Testis (tissue), 3 donors: Measurements from ENCODE around the gene FXYD7. TPM values are rescaled to one million over a fixed set of nuclear protein-coding genes. Genes with fewer than 3 reads are reported as not detected.

Experiments
- DNase-seq: peaks from one replicate; pipeline ENCODE4 v3.0.0-alpha.2; 2019
- H3K27ac ChIP-seq, 2 donors: fragments of 200-600 bp; sonication (generic); one replicate each; pipeline ENCODE4 v1.5.1; 2019
- H3K27me3 ChIP-seq: fragments of 200-600 bp; sonication (generic); one replicate; pipeline ENCODE4 v1.5.1; 2019
- H3K36me3 ChIP-seq: fragments of 200-600 bp; sonication (generic); one replicate; pipeline ENCODE4 v1.5.1; 2017; ENCODE audit warnings: low read depth; ENCODE audit errors: missing control alignments
- H3K4me1 ChIP-seq: fragments of 200-600 bp; sonication (generic); one replicate; pipeline ENCODE4 v1.5.1; 2019
- H3K4me3 ChIP-seq, 2 donors: fragments of 200-600 bp; sonication (generic); one replicate each; pipeline ENCODE4 v1.5.1; 2017 to 2019
- H3K9me3 ChIP-seq: fragments of 200-600 bp; sonication (generic); one replicate; pipeline ENCODE4 v1.5.1; 2017
- POLR2A ChIP-seq: fragments of 450-650 bp; IDR thresholded peaks from one replicate; pipeline ENCODE4 v1.6.1; 2017; ENCODE audit warnings: antibody characterized with exemption, mild to moderate bottlenecking, moderate library complexity
- WGBS, 2 donors: methylation state at CpG; one replicate each; pipeline ENCODE4 v1.1.5; 2018; 5-methylcytosine and 5-hydroxymethylcytosine counted together
- intact Hi-C: fragments of 100-400 bp; cut with DNase I; formaldehyde crosslinking; loops from one replicate; pipeline ENCODE4 v1.15.1; 2023; ENCODE audit warnings: low total_unique reads
- polyA plus RNA-seq: library from polyadenylated mRNA; stranded (reverse); fragments of 350-450 nt; fragmentation: Illumina TruSeq; extraction: RNeasy Lipid Tissue Mini Kit (QIAGEN cat#74804); gene quantifications from one replicate; pipeline ENCODE4 v1.2.3, GENCODE V29; 2014; ENCODE audit warnings: low read depth, low replicate concordance; ENCODE audit not compliant: insufficient read depth
- total RNA-seq, 2 donors: library from RNA; depleted of rRNA; stranded (reverse); fragments of >200 nt; gene quantifications; one replicate each; pipeline ENCODE4 v1.2.3, GENCODE V29; 2016
- TF ChIP-seq, protein P1 (sequence below), 3 experiments: fragments of 450-650 bp in 2 of 3; fragments of 200-600 bp in 1 of 3; sonication (generic) in 1 of 3; IDR thresholded peaks; one replicate each; pipeline ENCODE4 v1.5.1; 2016 to 2019; ENCODE audit warnings: antibody characterized with exemption in 3 of 3, mild to moderate bottlenecking in 2 of 3, moderate library complexity in 1 of 3

The FXYD7 gene
- total and polyA plus RNA-seq, 3 donors from 2014 or later, result 1.2 to 2.1 TPM; not detected in 1

DNA sequence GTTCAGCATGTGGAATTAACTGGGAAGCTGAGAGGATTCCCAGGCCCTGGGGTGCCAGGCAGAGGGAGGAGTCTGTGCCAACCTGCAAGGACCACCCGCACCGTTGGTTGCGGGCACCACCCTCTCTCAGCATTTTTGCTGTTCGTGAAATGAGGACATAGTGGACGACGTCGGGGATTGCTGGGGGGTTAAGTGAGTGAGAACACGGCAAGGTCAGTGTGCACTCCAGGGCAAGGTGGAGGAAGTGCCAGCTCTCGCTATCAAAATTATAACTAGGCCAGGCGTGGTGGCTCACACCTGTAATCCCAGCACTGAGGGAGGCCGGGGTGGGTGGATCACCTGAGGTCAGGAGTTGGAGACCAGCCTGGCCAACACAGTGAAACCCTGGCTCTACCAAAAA is 25.3 kb upstream of the FXYD7 start:
- Histone ChIP-seq H3K36me3 (no peaks in the 10 kb centered on the region), H3K4me1 (peaks cover 6% of the 10 kb centered on the region), H3K27me3 (no peaks in the 10 kb centered on the region), H3K9me3 (no peaks in the 10 kb centered on the region), H3K4me3 (no peak overlapping the region), H3K27ac (no peak overlapping the region)
- intact Hi-C loops, result no loop called here
- TF ChIP-seq, protein P1, sequence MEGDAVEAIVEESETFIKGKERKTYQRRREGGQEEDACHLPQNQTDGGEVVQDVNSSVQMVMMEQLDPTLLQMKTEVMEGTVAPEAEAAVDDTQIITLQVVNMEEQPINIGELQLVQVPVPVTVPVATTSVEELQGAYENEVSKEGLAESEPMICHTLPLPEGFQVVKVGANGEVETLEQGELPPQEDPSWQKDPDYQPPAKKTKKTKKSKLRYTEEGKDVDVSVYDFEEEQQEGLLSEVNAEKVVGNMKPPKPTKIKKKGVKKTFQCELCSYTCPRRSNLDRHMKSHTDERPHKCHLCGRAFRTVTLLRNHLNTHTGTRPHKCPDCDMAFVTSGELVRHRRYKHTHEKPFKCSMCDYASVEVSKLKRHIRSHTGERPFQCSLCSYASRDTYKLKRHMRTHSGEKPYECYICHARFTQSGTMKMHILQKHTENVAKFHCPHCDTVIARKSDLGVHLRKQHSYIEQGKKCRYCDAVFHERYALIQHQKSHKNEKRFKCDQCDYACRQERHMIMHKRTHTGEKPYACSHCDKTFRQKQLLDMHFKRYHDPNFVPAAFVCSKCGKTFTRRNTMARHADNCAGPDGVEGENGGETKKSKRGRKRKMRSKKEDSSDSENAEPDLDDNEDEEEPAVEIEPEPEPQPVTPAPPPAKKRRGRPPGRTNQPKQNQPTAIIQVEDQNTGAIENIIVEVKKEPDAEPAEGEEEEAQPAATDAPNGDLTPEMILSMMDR (IDR thresholded peaks at IDR 0.05), result no peak
- no peak for TF ChIP-seq POLR2A
- DNase-seq, result no peak
- WGBS, 2 donors, result 74 to 82% methylated on average over 11 of the region's 11 CpGs

DNA sequence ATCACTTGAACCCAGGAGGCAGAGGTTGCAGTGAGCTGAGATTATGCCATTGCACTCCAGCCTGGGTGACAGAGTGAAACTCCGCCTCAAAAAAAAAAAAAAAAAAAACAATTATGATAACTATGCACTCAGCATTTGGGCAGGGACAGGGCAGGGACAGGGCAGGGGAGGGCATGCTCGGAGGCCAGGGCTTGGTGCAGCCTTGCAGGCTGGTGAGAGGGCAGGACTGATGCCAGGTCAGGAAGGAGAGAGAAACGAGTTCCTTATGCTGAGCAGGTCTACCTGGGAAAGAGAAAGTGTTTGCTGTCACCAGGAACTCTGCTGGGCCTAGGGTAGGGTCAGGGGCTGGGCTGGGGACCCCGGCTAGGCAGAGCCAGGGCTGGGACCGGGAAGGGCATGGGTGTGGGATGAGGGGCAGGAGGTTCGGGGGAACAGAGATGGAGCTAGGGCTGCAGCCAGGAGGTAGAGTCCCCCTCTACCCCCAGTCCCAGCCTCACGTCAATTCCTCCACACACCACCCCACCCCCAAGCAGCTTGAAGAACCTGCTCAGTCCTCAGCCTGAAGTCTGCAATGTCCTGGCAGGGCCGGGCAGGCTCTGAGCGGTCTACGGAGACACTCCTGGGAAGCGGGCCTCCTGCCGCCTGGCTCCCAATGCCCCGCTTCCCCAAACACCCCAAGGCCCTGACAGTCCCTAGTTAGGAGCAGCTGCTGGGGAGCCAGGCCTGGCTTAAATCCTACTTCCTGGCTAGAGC is 24.6 kb upstream of the FXYD7 start:
- Histone ChIP-seq H3K36me3 (no peaks in the 10 kb centered on the region), H3K27ac (no peak overlapping the region), H3K27me3 (no peaks in the 10 kb centered on the region), H3K9me3 (no peaks in the 10 kb centered on the region), H3K4me1 (peaks cover 6% of the 10 kb centered on the region), H3K4me3 (no peak overlapping the region)
- TF ChIP-seq, protein P1 (IDR thresholded peaks at IDR 0.05), result no peak
- no peak for TF ChIP-seq POLR2A
- intact Hi-C loops, result no loop called here
- WGBS, 2 donors, result 84 to 86% methylated on average over 3 to 13 of the region's 13 CpGs
- no peak for DNase-seq

DNA sequence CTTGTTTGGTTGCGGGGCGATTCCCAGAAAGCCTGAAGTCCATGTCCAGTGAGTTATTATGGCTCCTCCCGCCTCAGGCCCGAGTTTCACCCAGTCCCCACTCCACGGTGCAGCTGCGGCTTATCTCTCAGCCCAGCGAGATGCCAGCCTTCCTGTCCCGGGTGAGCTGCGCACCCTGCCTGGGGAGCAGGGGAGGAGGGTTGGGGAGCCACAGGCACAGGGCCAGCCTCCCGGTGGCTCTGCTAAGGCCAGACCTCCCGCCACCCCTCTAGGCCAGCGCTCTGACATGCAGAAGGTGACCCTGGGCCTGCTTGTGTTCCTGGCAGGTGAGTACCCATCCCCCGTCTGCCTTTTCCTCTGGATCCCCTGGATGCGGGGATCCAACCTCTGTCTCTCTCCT is 24.0 kb upstream of the FXYD7 start:
- H3K4me1 ChIP-seq, result peaks cover 9% of the 10 kb centered on the region
- WGBS, 2 donors, result 75 to 94% methylated on average over 9 to 14 of the region's 14 CpGs
- no peak overlapping the region for H3K27ac ChIP-seq

DNA sequence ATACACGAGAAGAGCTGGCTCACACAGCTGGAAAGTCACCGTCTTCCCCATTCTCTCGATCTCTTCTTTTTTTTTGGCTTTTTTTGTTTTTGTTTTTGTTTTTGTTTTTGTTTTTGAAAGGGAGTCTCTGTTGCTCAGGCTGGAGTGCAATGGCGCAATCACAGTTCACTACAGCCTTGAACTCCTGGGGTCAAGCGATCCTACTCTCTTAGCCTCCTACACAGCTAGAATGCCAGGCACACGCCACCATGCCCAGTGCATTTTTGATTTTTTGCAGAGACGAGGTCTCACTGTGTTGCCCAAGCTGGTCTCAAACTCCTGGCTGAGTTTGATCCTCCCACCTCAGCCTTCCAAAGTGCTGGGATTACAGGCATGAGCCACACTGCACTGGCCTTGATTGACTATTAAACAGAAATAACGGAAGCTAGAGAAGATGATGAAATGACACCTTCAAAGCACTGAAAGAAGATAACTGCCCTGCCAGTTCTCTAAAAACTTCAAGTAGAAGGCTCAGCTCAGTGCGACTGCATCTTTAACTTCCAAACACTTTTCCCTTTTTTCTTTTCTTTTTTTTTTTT is 23.4 kb upstream of the FXYD7 start:
- H3K9me3 ChIP-seq, result no peaks in the 10 kb centered on the region
- intact Hi-C loops, result no loop called here
- peaks cover 12% of the 10 kb centered on the region for H3K4me1 ChIP-seq
- H3K27ac ChIP-seq, result no peak overlapping the region
- no peak overlapping the region for H3K4me3 ChIP-seq
- TF ChIP-seq, protein P1 (IDR thresholded peaks at IDR 0.05), result no peak
- no peak for TF ChIP-seq POLR2A
- no peak for DNase-seq
- 75 to 77% methylated on average over 9 of the region's 9 CpGs for WGBS, 2 donors
- no peaks in the 10 kb centered on the region for H3K27me3 ChIP-seq
- H3K36me3 ChIP-seq, result no peaks in the 10 kb centered on the region

More for the DNA sequence above, 24.0 kb upstream of the FXYD7 start:
- no peak for DNase-seq
- TF ChIP-seq POLR2A, result no peak
- TF ChIP-seq, protein P1 (IDR thresholded peaks at IDR 0.05), result no peak
- Histone ChIP-seq H3K4me3 (no peak overlapping the region), H3K9me3 (no peaks in the 10 kb centered on the region), H3K27me3 (no peaks in the 10 kb centered on the region), H3K36me3 (no peaks in the 10 kb centered on the region)
- intact Hi-C loops, result no loop called here

DNA sequence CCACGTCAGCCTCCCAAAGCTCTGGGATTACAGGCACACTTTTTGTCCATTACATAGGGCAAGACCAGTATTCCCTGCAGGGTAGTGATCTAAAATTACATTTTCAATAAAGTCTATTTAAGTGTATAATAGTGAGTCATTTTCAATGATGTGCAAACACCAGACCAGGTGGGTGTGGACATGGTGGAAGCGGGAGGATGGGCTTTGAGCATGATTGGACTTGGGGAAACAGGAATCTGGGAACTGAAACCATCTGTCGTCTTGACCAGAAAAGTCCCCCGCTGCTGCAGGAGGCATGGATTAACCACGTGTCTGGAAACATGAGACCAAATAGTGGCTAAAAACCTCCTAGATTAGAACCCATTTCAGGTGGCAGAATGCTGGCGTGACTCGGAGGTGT is 22.6 kb upstream of the FXYD7 start:
- Histone ChIP-seq H3K27ac (no peak overlapping the region), H3K9me3 (no peaks in the 10 kb centered on the region), H3K4me1 (peaks cover 21% of the 10 kb centered on the region), H3K4me3 (no peak overlapping the region), H3K27me3 (no peaks in the 10 kb centered on the region), H3K36me3 (no peaks in the 10 kb centered on the region)
- no peak for DNase-seq
- intact Hi-C loops, result no loop called here
- WGBS, 2 donors, result 61 to 69% methylated on average over 7 of the region's 7 CpGs
- TF ChIP-seq POLR2A, result no peak
- TF ChIP-seq, protein P1 (IDR thresholded peaks at IDR 0.05), result no peak
